Measurements from ENCODE around the gene MORN1. TPM values are rescaled to one million over a fixed set of nuclear protein-coding genes. Genes with fewer than 3 reads are reported as not detected.

MORN1 gene
- total and polyA plus RNA-seq, 2 experiments from 2014 or later = 4.8 to 11.1 TPM

GRCh38 chr1:2400576-2400909 lies 9.2 kb upstream of the MORN1 start:
- no peaks in the 10 kb centered on the region for H3K4me1 ChIP-seq (ENCODE audit: insufficient read depth)
- H3F3A ChIP-seq (replicated peaks; ENCODE audit: low read depth) = peaks cover 14% of the 10 kb centered on the region; the same call in 1 of the 2 replicates
- no peak overlapping the region for H3K4me3 ChIP-seq
- H3K9me3 Mint-ChIP-seq = no peaks in the 10 kb centered on the region; the same call in 2 of the 3 replicates
- H3K36me3 Mint-ChIP-seq (ENCODE audit: low read depth) = peaks cover 73% of the 10 kb centered on the region
- peaks cover 4% of the 10 kb centered on the region for H3K79me2 ChIP-seq (replicated peaks; ENCODE audit: insufficient read depth)
- H3K27ac ChIP-seq (ENCODE audit: low read depth) = no peak overlapping the region
- H3K9me2 ChIP-seq (ENCODE audit: insufficient read depth) = no peaks in the 10 kb centered on the region
- no peak overlapping the region for H3K4me2 ChIP-seq
- no peaks in the 10 kb centered on the region for H3K27me3 ChIP-seq (ENCODE audit: insufficient read depth)
- no peak overlapping the region for H2AFZ ChIP-seq
- H3K4me1 Mint-ChIP-seq = no peaks in the 10 kb centered on the region; the same call in 2 of the 3 replicates
- no peak overlapping the region for H3K27ac Mint-ChIP-seq
- TF ChIP-seq NANOG (IDR thresholded peaks at IDR 0.05; ENCODE audit: borderline replicate concordance) (no peak), ZNF462 (CRISPR knock-in tag; IDR thresholded peaks at IDR 0.05) (no peak), EZH2 (IDR thresholded peaks at IDR 0.05; ENCODE audit: low read depth, unreplicated experiment) (no peak), ZNF114 (CRISPR knock-in tag; IDR thresholded peaks at IDR 0.05) (no peak), POLR2AphosphoS5 (IDR thresholded peaks at IDR 0.05; ENCODE audit: low read depth) (no peak), EZH2phosphoT487 (IDR thresholded peaks at IDR 0.05; ENCODE audit: unreplicated experiment) (no peak), REST (IDR thresholded peaks at IDR 0.05; ENCODE audit: unreplicated experiment) (no peak), CTCF (conservative IDR thresholded peaks at IDR 0.05; ENCODE audit: low read depth in 2 of 2) (no peak), JUNB (IDR thresholded peaks at IDR 0.05; ENCODE audit: unreplicated experiment) (no peak), STAT1 (IDR thresholded peaks at IDR 0.05; ENCODE audit: unreplicated experiment) (no peak), ETS1 (IDR thresholded peaks at IDR 0.05) (no peak), CREB1 (CRISPR knock-in tag; IDR thresholded peaks at IDR 0.05; ENCODE audit: low read depth) (no peak), ZNF331 (CRISPR knock-in tag; IDR thresholded peaks at IDR 0.05; ENCODE audit: low read depth) (no peak)
- no peak for DNase-seq (ENCODE audit: low spot score)
- peaks cover 6% of the 10 kb centered on the region for H3K27me3 Mint-ChIP-seq (ENCODE audit: insufficient read depth, low read depth, poor library complexity)
- no peak overlapping the region for H3K4me3 Mint-ChIP-seq
- H4K20me1 ChIP-seq (replicated peaks; ENCODE audit: insufficient read depth) = no peaks in the 10 kb centered on the region; the same call in 1 of the 2 replicates
- no peak for ATAC-seq
- peaks cover 4% of the 10 kb centered on the region for H3K36me3 ChIP-seq (ENCODE audit: insufficient read depth)

Measured in GM23338 (cell line).